ENCODE results near the gene CXCL14. TPM values are rescaled to one million over a fixed set of nuclear protein-coding genes. Genes with fewer than 3 reads are reported as not detected.

Gene CXCL14
- total RNA-seq, 2 donors from 2014 or later, result 2.2 to 2.4 TPM

- H3K27ac ChIP-seq, result no peak overlapping the region
- no peaks in the 10 kb centered on the region for H3K36me3 ChIP-seq
- no peaks in the 10 kb centered on the region for H3K9me3 ChIP-seq
- H3K27me3 ChIP-seq (replicated peaks; ENCODE audit: insufficient read depth), result no peaks in the 10 kb centered on the region
- no peaks in the 10 kb centered on the region for H3K4me1 ChIP-seq (replicated peaks)
- no peak for TF ChIP-seq POLR2A (IDR thresholded peaks at IDR 0.05)
- TF ChIP-seq POLR2AphosphoS5 (IDR thresholded peaks at IDR 0.05), result no peak
- TF ChIP-seq, protein P1, sequence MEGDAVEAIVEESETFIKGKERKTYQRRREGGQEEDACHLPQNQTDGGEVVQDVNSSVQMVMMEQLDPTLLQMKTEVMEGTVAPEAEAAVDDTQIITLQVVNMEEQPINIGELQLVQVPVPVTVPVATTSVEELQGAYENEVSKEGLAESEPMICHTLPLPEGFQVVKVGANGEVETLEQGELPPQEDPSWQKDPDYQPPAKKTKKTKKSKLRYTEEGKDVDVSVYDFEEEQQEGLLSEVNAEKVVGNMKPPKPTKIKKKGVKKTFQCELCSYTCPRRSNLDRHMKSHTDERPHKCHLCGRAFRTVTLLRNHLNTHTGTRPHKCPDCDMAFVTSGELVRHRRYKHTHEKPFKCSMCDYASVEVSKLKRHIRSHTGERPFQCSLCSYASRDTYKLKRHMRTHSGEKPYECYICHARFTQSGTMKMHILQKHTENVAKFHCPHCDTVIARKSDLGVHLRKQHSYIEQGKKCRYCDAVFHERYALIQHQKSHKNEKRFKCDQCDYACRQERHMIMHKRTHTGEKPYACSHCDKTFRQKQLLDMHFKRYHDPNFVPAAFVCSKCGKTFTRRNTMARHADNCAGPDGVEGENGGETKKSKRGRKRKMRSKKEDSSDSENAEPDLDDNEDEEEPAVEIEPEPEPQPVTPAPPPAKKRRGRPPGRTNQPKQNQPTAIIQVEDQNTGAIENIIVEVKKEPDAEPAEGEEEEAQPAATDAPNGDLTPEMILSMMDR (IDR thresholded peaks at IDR 0.05), result no peak
- WGBS, result 86% methylated on average over 7 of the region's 7 CpGs
- no peak for DNase-seq (ENCODE audit: low spot score)
- intact Hi-C loops (cut with DNase I), result no loop called here
- H3K4me3 ChIP-seq, result no peak overlapping the region
These were observed 24.3 kb upstream of the CXCL14 start for GRCh38 chr5:135602882-135603721.

DNA sequence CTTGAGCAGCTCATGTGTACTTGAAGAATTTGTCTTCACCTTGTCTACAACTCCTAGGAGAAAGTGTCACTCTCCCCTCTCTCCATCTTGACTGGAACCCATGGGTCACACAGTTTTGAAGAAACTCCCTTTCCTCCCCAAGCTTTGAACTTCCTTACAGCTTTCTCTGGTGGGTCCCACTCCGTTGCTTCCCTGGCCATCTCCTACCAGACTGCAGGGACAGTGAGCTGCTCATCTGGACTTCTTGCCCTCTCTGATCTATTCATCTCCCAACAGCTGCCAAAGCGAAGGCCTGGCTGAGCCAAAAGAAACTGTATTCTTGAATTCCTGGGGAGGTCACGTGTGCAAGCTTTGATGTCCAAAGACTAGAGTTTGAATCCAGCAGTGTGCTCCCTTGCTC lies 22.7 kb upstream of the CXCL14 start:
- no peak overlapping the region for H3K4me3 ChIP-seq
- H3K9me3 ChIP-seq, result no peaks in the 10 kb centered on the region
- H3K36me3 ChIP-seq, result no peaks in the 10 kb centered on the region
- H3K27me3 ChIP-seq (replicated peaks; ENCODE audit: insufficient read depth), result no peaks in the 10 kb centered on the region
- WGBS, result 84% methylated on average over 3 of the region's 3 CpGs
- no peak for DNase-seq (ENCODE audit: low spot score)
- TF ChIP-seq, protein P1 (IDR thresholded peaks at IDR 0.05), result no peak
- TF ChIP-seq POLR2AphosphoS5 (IDR thresholded peaks at IDR 0.05) (no peak), POLR2A (IDR thresholded peaks at IDR 0.05) (no peak)
- H3K27ac ChIP-seq, result no peak overlapping the region
- intact Hi-C loops (cut with DNase I), result no loop called here
- no peaks in the 10 kb centered on the region for H3K4me1 ChIP-seq (replicated peaks)

DNA sequence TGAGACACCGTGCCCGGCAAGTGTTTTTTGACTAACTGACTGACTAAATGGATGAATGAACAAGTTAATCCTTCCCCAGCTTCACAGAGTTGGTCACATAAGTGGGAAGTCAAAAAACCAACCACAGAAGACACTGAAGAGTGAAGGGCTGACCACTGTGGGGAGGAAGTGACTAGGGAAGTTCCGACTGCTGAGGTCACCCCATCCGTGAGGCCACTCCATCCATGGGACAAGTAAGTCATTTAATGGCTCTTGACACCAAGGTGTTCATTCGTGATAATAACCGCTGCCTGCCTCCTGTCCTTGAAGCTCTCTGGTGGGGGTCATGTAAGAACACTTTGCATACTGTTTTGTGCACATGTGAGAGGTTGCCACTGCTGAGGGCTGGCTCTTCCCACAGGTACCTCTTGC lies 22.2 kb upstream of the CXCL14 start:
- 89% methylated on average over 6 of the region's 6 CpGs for WGBS
- no peak for DNase-seq (ENCODE audit: low spot score)
- no peaks in the 10 kb centered on the region for H3K4me1 ChIP-seq (replicated peaks)
- TF ChIP-seq, protein P1 (IDR thresholded peaks at IDR 0.05), result no peak
- no peak for TF ChIP-seq POLR2A (IDR thresholded peaks at IDR 0.05)
- no peak overlapping the region for H3K4me3 ChIP-seq
- H3K9me3 ChIP-seq, result no peaks in the 10 kb centered on the region
- no peaks in the 10 kb centered on the region for H3K36me3 ChIP-seq
- intact Hi-C loops (cut with DNase I), result no loop called here
- no peak overlapping the region for H3K27ac ChIP-seq
- no peaks in the 10 kb centered on the region for H3K27me3 ChIP-seq (replicated peaks; ENCODE audit: insufficient read depth)

DNA sequence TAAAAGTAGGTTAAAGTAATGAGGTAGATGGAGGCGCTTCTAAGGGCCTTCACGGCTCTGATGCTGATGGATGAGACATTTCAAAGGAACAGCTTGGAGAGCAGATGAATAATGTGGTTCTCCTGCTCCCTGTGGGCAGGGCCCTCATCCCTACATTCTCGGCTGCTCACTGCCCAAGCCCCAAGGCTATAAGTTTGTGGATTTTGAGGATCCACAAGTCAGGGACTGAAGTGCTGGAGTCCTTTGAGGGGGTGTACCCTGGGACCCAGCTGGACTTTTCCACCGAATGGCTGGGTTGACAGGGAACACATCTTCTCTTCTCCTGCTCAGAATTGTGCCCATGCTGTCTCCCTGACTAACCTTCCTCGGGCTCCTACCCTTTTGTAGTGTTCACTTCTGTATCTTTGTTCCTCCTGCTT lies 21.4 kb upstream of the CXCL14 start:
- WGBS, result 84% methylated on average over 5 of the region's 5 CpGs
- TF ChIP-seq POLR2A (IDR thresholded peaks at IDR 0.05) (no peak), POLR2AphosphoS5 (IDR thresholded peaks at IDR 0.05) (no peak)
- TF ChIP-seq, protein P1 (IDR thresholded peaks at IDR 0.05), result no peak
- Histone ChIP-seq H3K27ac (no peak overlapping the region), H3K4me3 (no peak overlapping the region), H3K9me3 (no peaks in the 10 kb centered on the region), H3K27me3 (replicated peaks; ENCODE audit: insufficient read depth) (no peaks in the 10 kb centered on the region), H3K36me3 (no peaks in the 10 kb centered on the region), H3K4me1 (replicated peaks) (no peaks in the 10 kb centered on the region)
- DNase-seq (ENCODE audit: low spot score), result no peak
- intact Hi-C loops (cut with DNase I), result no loop called here
